Activated CD4-positive, alpha-beta T cell treated with anti-CD3 and anti-CD28 coated beads, Interleukin-2, Interleukin-6, amounts not matched to agents 100 ng/mL and 50 ng/mL, durations not matched to agents 16 hours and 8 hours (primary cell): ENCODE measurements around the gene DNAJB1.

ENCODE experiments used
- DNase-seq: peaks from one replicate; pipeline ENCODE4 v3.0.0-alpha.2; 2020

The DNAJB1 gene

GRCh38 chr19:14495672-14496028, 22.5 kb downstream of the DNAJB1 start:
- no peak for DNase-seq

DNA sequence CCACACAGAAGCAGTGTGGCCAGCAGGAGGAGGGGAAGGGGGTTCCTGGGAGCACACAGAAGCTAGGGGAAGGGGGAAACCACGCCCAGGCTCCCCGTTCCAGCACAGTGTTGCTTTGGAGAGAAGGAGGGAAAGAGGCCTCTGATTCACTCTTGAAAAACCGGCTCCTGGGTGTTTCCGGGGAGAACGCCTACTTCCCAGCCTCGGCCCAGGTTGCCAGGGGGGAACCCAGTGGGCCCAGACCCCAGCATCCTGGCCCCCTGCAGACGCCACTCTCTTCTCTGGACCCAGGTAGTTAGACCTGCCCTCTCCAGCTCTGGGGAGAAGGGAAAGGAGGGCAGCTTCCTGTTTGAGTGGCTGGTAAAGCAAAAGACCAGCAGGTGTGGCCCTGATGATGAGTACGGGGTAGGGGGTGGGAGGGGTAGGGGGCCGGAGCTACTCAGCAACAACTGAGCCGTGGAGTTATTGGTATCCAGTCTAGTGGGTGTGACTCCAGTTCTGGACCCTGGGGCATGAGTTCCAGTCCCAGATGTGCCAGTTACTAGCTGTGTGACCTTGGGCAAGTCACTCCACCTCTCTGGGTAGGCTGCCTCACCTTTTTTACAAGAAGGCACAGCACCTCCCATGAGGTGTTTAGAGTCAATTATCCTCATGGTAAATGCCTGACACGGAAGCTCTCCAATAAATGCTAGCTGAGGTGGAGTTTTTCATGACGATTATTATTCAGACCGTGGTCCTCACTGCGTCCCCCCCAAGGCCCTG, 23.1 kb downstream of the DNAJB1 start:
- no peak for DNase-seq

- no peak for DNase-seq
Measured at GRCh38 chr19:14494411-14494810, 23.8 kb downstream of the DNAJB1 start.

- no peak for DNase-seq
Measured at GRCh38 chr19:14492756-14493337, 25.4 kb downstream of the DNAJB1 start.

DNA sequence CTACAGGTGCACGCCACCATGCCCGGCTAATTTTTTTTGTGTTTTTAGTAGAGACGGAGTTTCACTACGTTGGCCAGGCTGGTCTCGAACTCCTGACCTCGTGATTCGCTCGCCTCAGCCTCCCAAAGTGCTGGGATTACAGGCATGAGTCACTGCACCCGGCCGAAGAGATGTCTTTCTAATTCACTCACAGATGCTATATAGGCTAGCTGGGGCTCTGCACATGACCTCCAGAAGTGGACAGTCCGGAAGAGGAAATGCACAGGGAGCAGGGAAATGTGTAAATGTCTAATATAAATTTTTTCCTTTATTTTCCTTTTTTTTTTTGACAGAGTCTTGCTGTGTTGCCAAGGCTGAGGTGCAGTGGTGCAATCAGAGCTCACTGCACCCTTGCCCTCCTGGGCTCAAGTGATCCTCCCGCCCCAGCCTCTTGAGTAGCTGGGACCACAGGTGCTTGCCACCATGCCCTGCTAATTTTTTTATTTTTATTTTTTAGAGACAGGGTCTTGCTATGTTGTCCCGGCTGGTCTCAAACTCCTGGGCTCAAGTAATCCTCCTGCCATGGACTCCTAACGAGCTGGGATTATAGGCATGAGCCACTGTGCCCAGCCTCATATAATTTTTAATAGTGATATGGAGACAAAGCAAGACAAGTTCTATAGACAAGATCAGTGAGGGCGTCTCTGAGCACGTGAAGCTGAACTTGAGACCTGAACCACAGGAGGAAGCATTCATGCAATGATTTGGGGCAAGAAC, 30.6 kb downstream of the DNAJB1 start:
- no peak for DNase-seq

GRCh38 chr19:14482172-14482941, 35.8 kb downstream of the DNAJB1 start:
- DNase-seq = no peak

DNA sequence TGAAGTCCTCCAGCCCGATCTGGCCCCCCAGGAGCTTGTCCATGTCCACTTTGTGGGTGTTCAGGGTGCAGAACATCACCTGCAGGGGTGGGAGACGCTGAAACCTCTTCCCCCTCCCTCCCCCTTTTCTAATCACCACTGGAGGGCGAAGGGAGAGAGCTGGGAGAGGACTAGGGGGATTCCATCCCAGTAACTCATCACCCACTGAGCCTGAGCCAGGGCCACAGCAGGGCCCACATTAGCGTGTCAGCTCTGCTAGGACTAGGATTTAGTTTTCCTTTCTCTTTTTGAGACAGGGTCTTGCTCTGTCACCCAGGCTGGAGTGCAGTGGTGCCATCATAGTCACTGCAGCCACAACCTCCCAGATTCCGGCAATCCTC, 37.5 kb downstream of the DNAJB1 start:
- no peak for DNase-seq

GRCh38 chr19:14479975-14480699, 38.1 kb downstream of the DNAJB1 start:
- peak; percentile 81 for DNase-seq

DNA sequence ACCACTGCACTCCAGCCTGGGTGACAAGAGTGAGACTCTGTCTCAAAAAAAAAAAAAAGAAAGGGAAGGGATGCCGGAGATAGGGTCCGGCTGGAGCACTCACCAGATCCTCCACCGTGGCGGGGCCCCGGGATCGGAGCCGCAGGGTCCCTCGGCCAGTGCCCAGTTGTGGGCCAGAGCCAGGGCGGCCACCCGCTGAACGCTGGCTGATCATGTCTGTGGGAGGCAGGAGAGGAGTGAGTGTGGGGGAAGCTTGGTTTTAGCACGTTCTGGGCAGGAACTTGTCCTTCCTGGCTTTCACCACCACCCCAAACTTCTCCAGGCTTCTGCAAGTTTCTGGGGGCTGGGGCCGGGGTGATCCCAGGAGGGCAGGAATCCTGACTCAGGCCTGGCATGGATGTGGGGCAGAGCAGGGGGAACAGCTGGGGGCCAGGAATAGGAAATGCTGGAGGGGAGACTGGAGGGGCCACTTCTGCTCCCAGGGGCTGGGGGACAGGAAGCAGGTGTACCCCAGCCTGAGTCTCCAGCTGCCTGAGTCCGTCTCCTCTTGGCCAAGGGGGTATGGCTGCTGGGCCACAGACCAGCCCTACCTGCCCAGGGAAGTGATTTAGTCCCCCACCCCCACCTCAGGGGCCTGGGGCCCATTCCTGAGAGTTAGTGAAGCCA, 38.8 kb downstream of the DNAJB1 start:
- DNase-seq = no peak

DNA sequence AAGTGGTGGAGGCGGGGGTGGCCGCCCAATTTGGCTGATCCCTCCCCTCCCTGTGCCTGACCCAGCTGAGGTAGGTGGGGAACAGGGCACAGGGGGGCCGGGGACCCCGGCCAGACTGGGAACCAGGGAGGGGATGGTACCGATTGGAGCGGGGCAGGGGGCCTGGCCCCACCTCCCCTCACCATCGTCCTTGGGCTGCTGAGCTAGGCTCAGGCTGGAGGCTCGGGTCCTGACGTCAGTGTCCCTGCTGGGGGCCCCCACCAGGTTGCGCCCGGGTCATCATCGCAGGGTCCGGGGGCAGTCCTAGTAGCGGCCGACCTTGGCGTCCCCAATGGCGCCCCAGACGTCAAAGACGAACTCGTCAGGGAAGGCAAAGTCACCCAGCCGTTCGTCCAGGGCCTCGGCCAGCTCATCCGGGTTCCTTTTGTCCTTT, 40.1 kb downstream of the DNAJB1 start:
- DNase-seq = no peak

GRCh38 chr19:14477418-14478112, 40.6 kb downstream of the DNAJB1 start:
- DNase-seq = no peak

DNA sequence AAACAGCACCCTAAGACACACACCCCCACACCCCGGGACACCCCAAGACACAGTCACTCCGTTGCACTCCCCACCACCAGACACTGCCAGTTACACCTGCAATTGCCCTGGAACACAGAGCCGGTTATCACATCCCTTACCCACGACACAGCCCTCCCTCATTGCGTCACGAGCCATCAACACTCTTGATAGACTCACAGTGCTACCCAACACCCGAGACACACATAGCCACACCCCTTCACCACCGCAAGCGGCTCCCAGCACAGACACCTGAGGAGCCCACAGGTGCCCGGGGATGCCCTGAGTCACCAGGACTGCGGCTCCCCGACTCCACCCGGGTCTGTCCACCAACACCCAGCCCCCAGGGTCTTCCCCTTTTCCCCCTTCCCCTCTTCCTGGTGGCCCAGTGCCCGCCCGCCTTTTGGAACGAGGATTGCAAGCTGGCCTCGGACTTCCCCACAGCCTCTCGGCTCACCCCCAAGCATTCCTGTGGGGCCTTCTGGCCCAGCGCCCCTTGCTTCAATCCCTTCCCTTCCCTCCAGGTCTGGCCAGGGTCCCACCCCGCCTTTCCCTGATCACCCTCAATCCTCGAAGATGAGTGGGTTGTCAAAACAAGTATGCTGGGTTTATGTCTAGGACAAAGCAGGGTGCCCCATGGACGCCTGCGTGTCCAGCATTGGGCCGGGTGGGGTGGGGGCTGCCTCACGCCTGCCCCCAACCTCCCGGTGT, 41.4 kb downstream of the DNAJB1 start:
- DNase-seq = no peak

DNA sequence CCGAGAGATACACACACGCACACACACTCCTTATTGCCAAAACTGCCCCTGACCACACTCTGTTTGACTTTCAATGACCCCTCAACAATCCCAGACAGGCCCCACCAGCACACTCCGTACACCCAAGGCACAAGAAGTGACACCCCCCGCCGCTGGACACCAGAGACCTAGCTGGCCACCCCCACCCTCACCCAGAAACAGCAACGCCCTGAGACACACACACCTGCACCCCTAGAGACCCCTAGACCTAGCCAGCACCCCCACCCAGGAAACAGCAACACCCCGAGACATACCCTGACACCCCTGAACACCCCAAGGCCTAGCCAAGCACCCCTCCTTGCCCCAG, 41.9 kb downstream of the DNAJB1 start:
- no peak for DNase-seq

DNA sequence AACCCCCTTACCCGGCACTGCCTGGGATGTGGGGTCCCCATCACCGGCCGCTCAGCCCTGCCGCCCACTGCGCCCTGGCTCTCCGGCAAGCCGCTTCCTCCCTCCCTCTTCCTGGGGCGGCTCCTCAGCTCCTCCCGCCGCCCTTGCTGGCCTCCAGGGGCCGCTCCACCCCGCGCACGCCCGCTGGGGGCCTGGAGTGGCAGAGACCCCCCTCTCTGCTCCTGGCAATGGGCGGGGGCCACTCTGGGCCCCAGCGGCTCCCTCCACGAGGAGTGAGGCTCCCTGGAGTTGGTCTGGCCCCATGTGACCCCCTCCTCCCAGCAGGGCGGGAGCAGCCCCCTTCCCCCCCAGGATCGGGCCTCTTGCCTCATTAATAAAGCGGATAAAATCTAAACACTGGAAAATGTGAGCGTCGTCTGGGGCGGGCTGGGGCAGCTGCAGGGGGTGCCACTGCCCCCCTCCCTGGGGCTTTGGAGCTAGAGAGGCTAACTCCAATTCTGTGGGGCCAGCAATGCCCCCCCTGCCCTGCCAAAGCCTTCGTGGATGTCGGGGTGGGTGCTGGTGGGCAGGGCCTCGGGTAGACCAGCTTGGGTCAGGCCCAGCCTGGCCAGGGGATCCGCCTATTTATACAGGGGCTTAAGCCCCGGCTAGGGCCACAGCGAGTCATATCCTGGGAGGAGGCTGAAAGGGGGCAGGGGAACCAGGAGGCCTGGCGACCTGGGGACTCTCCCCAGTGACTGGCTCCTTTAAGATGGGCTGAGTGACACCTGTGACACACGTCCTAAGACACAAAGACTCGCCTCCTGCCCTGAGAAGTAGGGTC, 42.7 kb downstream of the DNAJB1 start, which contains the start of gene PTGER1:
TSS of gene PTGER1 (minus strand) at position 104 of the 823 bp plus-strand sequence. CDS start 1,034 bp downstream, outside the sequence.
- DNase-seq = peak; percentile 41

DNA sequence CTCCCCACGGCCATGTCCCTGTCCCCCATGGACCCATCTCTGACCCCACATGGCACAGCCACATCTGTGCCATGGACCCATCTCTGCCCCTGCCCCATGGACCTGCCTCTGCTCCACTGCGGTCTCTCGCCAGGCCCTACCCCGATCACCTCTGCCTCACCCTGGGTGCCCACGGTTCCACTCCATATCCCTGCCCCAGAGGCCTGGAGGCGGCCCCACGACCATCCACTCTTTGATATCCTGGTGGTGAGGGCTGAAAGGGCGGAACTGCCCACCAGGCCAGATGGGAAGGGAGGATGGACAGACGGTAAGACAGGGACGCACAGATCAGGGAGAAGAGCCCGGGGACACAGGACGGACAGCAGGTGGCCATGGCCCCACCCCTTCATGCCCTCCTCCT, 43.4 kb downstream of the DNAJB1 start:
- DNase-seq = no peak

GRCh38 chr19:14473978-14474578, 44.1 kb downstream of the DNAJB1 start:
- no peak for DNase-seq

- DNase-seq = no peak
Measured at GRCh38 chr19:14473073-14473977, 44.9 kb downstream of the DNAJB1 start.
